Heart left ventricle (tissue), 13 donors: ENCODE data around the gene RNF150.

Experiments
- CTCF ChIP-seq, 12 donors: fragments of 200-600 bp; sonication (generic) in 4 of 12; IDR thresholded peaks; one replicate each; pipeline versions ENCODE4 v1.5.0 to v1.8.0; 2018 to 2022; ENCODE audit warnings: antibody characterized with exemption in 12 of 12, mild to moderate bottlenecking in 5 of 12
- POLR2A ChIP-seq, 2 donors: fragments of 450-650 bp; IDR thresholded peaks; one replicate each; pipeline ENCODE4 v1.6.1; 2017; ENCODE audit warnings: antibody characterized with exemption in 2 of 2, mild to moderate bottlenecking in 2 of 2, moderate library complexity in 2 of 2
- donor health status: ischemic (EF 13 %, LVEDD 7.1; RV severe dilation, severe dysfunction).
- donor health status: DM: no; HTN: yes; CAD: no.
- donor health status: DM: no; HTN: no; CAD: no.
- donor health status: ischemic (EF 25% LVEDD 6.9; RV normal size, moderate dysfunction).
- donor health status: ischemic (EF 25% LVEDD 5.7; RV mildly dilated, moderate dysfunction).
- donor health status: ischemic (EF 35%, LVEDD 5.7; RV mildly dilated, moderate dysfunction).
- donor health status: nonischemic (EF 11% LVEDD 7.7; RV severe dilation, severe dysfunction).
- donor health status: DM: yes; HTN: yes; CAD: no.
- donor health status: PGD.
- donor health status: ischemic (EF 29% LVEDD 5.4; RV normal size, mild dysfunction).
- donor health status: nonischemic (EF 23%, LVEDD 6.1; RV moderate dilation, normal function).

DNA sequence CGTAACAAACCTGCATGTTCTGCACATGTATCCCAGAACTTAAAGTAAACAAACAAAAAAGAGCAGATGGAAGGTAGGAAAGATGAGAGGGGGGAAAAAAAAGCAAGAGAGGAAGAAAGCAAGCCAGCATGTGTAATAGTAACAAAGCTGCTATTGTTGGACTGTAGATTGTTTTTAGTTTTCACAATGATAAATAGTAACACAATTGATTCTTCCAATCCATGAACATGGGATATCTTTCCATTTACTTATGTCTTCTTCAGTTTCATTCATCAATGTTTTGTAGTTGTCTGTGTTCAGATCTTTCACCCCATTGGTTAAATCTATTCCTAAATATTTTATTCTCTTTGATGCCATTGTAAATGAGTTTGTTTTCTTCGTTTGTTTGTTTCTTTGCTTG is 292.1 kb downstream of the RNF150 start:
- TF ChIP-seq CTCF (IDR thresholded peaks at IDR 0.05) (no peak), POLR2A (IDR thresholded peaks at IDR 0.05) (no peak)
